Adipose tissue (tissue), 3 donors: ENCODE results near the gene PROX2. TPM values are rescaled to one million over a fixed set of nuclear protein-coding genes. Genes with fewer than 3 reads are reported as not detected.

Experiments
- H3K27ac ChIP-seq: one replicate; pipeline ENCODE4 v1.5.1; 2013; ENCODE audit warnings: low read depth, low read length
- WGBS, 3 donors: extraction: QIAGEN DNeasy Blood & Tissue Kit; methylation state at CpG; one replicate each; pipeline ENCODE4 v1.1.7; 2013; 5-methylcytosine and 5-hydroxymethylcytosine counted together
- polyA plus RNA-seq, 3 donors: library from polyadenylated mRNA; stranded (reverse); fragments of 200-250 nt; gene quantifications; one replicate each; pipeline ENCODE4 v1.2.3, GENCODE V29; 2013
- donor health status: healthy with polysubstance abuse.
- donor health status: Bipolar disorder and iron deficiency.
- donor health status: healthy.

PROX2 gene
- polyA plus RNA-seq, 3 donors, result not detected

DNA sequence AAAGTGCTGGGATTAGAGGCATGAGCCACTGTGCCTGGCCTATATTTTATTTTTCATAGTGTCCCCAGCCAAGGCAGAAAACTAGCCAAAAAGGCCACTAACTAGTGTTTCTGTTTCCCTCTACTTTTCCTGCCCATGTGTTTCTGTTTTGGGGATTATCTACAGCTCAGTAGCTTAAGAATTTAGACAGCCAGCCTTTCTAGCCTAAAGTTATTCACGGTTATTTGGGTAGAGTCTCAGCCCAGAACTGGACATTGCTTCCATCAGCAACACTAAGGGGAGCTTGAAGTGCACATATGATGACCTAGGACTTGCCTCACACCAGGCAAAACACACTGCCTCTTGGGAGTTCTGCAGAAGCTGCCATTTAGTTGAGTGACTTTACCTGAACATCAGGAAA is 17.9 kb downstream of the PROX2 start:
- H3K27ac ChIP-seq, result no peak overlapping the region
- WGBS, 3 donors, result 61 to 85% (median 84%) methylated on average over 1 of the region's 1 CpG

DNA sequence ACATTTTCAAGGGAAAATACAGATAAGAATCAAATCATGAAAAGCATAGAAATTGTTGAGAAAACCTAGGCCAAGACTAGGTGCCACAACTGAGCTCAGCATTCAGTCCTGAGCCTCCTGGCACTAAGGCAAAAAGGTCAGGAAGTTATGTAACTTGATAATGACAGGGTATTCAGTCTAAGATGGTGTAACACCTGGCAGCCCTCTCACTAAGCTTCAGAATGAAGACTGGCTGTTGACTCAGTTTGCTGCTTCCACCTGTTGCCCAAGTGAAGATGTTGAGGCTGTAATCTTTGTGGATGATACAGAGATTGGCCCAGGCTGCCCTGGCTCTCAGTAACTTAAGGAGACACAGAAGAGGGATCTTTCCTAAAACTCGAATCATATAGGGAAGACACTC is 19.6 kb downstream of the PROX2 start:
- H3K27ac ChIP-seq, result no peak overlapping the region
- WGBS, 3 donors, result 81 to 90% (median 88%) methylated on average over 1 of the region's 1 CpG

DNA sequence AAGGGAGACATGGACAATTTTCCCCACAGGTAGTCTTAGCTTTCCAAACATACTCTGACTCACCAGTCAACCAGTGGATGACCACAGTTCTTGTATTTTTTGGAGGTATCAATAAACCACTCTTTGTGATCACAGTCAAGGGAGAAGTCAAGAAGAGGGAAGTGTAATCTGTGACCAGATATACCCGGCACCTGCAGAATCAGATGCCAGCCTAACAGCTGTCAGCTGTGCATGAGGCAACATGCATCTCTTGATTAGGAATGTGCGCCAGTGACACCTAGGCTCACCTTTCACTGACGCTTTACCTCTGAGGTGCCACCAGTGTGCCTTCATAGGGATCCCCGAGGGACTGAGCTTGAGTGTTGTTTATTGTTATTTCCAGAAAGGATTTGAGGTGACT is 20.0 kb downstream of the PROX2 start:
- no peak overlapping the region for H3K27ac ChIP-seq
- WGBS, 3 donors, result 70 to 80% (median 78%) methylated on average over 4 of the region's 4 CpGs

DNA sequence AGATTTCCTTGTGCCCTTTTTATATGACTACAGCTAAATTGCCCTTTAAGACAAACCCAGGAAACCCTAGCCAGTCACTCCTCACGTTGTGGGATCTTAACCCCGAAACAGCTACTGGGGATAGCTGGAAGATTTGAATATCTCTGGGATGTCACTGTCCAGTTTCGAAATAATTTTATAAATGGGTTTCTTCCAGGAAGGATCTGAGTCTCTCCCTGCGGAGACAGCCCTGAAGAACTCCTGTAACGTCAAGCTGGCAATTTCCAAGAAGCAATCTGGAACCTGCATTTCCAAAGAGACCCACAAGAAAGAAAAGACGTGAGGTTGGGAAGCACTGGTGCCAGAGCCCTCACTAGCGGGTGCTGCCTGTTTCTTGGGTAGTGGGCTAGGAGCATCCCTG is 20.9 kb downstream of the PROX2 start:
- H3K27ac ChIP-seq, result no peak overlapping the region
- 57 to 67% (median 60%) methylated on average over 7 of the region's 7 CpGs for WGBS, 3 donors

DNA sequence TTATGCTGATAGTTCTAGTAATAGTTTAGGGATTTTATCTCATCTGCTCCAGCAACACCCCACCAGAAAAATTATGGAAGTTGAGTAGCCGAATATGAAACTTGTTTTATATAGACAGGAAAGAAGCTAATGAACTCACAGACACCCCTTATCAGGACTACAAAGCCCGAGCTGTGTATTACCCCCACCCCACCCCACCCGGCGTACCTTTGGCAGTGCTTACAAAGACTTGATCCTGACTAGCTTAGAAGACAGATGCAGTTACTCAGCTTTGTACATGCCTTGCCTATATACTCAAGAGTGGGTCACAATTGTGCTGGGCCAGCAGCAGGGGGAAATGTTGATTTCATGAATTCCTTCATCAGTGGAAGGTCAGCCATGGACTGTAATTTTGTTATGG is 22.4 kb downstream of the PROX2 start:
- 37 to 45% (median 42%) methylated on average over 4 of the region's 4 CpGs for WGBS, 3 donors
- no peak overlapping the region for H3K27ac ChIP-seq

DNA sequence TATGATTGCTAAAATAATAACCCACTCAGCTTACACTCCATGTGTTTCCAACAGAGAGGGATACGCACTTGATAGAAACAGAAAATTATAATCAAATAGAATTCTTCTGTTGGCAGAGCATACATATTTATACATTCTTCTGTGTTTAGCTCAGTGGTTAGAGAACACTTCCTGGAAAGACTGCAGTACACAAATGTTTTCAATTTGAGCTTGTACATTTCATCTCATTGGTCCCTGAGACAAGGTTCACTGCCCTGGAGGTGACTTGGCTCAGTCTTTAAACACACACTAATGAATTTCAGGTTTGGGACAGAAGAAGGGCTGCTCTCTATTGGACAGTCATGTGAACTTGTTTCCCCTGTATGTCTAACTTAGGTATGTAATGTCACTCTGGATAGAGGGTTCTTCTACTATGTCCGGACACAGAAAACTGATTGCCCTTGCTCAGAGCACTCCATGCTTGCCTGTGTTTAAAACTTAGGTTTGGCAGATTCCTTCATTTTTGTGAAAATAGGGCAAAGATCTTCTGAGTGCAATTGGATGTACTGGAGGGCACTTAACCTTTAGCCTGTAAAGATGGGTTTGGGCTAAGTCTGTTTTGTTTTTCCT is 22.9 kb downstream of the PROX2 start:
- no peak overlapping the region for H3K27ac ChIP-seq
- WGBS, 3 donors, result 40 to 72% (median 51%) methylated on average over 2 of the region's 2 CpGs

DNA sequence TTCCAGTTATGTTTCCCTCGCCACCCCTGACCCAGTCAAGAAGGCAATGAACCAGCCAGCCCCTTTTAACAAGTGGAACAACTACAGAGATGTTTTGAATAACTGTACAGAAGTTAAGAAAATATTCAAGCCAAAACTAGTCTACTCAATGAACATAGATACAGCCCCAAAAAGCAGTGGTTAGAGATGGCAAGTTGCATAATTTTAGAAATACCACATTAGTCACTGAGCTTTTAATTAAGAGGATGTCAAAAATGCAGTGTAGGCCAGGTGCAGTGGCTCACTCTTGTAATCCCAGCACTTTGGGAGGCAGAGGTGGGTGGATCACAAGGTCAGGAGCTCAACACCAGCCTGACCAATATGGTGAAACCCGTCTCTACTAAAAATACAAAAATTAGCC is 27.2 kb downstream of the PROX2 start:
- H3K27ac ChIP-seq, result no peak overlapping the region
- WGBS, 3 donors, result 74 to 93% (median 89%) methylated on average over 2 of the region's 2 CpGs

DNA sequence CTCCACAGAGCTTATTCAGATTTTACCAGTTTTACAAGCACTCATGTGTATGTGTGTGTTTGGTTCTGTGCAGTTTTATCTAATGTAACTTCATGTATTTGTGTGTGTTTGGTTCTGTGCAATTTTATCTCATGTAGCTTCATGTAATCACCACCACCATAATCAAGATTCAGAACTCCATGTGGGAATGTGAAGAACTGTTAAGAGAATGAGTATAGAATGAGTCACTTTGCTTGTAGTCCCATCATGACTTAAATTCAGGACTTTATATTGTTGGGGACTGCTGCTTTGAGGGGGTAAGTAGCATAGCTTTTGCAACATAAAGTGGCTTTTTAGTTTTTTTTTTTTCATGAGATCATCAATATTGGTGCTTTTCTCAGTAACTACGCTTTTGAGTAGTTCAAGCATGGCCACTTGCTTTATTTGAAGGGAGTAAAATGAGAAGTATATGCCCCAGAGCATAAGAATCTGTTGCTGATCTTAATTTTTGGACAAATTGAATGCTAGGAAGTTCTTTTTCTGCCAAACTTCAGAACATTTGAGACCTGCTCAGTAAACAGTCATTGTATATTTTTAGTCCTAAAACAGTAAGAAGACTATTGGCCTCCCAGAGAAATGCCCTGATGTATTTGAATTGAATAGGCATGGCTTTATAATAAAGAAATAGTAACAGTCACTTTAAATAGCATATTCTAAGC is 28.8 kb downstream of the PROX2 start:
- H3K27ac ChIP-seq, result no peak overlapping the region
- 93 to 100% (median 94%) methylated on average over 1 of the region's 1 CpG for WGBS, 3 donors

DNA sequence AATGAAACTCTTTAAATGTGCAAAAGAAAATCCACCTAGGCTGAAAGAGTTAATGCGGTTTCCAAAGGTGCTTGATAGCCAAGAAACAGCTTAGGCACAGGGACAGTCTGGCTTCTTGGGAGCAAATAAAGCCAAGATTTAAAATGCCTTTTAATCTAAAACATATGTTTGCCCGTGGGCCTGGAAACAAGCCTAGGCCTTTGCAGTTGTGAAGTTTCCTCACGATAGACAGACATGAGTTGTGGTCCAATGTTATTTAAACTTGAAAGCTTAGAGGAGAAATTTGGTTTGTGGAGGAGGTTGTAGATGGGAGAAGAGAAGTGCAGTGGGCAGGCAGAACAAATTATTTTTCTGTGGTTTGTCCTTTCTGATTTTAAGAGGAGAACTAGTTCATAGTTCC is 29.8 kb downstream of the PROX2 start:
- WGBS, 3 donors, result 38 to 68% (median 55%) methylated on average over 3 of the region's 3 CpGs

DNA sequence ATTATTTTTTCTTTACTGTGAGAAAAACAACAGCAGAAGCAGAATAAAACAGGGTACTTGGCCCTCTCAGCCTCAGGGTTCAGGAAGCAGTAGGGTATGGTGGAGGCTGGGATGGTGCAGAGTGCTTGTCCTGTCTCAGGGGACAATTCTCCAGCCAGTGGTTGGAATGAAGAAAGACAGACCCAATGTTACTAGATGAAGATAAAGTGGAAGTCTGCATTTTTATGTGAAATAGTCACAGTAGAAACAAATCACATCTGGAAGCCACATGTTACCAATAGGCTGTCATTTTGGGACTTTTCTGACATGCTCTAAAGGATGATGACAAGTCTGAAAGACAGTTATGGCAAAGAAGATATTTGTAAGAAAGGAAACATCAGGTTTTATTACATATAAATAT is 32.3 kb downstream of the PROX2 start:
- H3K27ac ChIP-seq, result no peak overlapping the region

More for the DNA sequence above, 29.8 kb downstream of the PROX2 start:
- H3K27ac ChIP-seq, result no peak overlapping the region

DNA sequence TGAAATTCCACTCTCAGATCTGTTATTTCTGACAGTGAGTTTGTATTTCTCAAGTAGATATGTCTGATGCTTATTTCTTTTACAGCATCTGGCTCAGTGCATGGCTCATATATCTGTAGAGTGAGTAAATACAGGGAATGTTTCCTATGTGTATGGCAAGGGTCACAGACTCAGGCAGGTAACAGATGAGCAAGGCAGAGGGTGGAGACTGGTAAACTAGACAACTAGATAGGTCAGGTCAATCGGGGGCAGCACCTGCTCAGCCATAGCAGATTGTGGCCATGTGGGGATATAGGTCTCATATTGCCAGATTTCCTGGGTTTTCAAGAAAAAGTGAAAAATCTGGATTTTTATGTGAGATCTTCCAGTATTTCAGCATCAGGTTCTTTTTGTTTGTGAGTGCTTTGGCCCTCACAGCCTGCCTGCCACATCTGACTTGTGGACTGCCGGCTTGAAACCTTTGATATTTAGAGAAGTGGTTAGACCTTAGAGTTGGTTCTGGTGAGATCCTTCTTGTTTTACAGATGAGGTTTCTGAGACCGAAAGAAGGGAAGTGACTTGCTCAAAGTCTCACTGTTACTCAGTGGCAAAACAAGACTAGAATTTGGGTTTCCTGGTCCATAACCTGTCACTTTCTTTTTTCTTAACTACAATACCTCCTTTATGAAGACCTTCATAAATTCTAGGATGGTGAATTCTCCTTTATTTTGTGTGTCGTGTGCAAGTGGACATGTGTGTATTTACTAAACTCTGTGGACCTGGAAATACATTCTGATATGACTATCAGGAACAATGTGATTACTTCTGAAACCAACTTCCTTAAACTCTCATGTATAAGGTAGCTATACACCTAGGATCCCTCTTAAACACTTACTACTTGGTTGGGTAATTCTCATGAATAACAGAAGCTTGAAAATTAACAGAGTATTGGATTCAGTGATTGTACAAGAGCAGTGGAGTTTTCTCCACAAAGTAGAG is 34.4 kb downstream of the PROX2 start:
- 69 to 83% (median 82%) methylated on average over 4 of the region's 4 CpGs for WGBS, 3 donors
- H3K27ac ChIP-seq, result no peak overlapping the region

DNA sequence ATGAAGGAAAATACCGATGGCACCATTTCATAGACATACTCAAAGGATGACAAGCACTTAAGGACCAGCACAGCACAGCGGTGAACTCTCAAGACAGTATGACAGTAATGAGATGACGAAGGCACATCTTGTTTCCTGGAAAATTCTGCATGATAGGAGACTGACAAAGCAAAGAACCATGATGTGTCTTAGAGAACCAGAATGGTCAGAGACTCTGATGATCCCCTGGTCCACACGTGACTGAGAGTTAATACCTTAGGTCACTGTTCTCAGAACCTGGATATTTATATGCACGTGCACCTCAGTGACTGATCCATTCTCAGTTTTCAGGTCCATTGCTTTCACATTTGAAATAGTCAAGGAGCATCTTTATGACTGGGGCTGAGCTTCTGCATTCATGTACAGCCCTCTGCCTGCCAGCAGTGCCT is 35.3 kb downstream of the PROX2 start:
- 86 to 95% (median 93%) methylated on average over 5 of the region's 5 CpGs for WGBS, 3 donors

DNA sequence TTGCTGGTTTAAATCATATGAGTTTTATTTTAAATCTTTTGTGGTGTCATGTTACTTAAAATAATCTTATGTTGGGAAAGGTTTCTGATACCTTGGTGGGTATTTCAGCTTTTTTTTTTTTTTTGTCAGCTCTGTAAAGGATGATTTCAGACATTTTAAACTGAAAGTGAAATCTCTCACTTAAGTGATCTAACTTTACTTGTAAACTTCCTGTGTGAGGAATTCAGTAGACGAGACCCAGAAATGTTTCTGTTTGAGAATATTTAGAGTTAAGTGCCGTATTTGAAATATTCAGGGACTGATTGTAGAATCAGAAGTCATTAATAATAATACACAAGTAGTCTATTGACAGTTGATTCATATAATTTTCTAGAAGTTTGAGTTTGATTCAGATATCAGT is 37.8 kb downstream of the PROX2 start:
- 24 to 75% (median 27%) methylated on average over 2 of the region's 2 CpGs for WGBS, 3 donors
- no peak overlapping the region for H3K27ac ChIP-seq

More for the DNA sequence above, 35.3 kb downstream of the PROX2 start:
- H3K27ac ChIP-seq, result no peak overlapping the region

DNA sequence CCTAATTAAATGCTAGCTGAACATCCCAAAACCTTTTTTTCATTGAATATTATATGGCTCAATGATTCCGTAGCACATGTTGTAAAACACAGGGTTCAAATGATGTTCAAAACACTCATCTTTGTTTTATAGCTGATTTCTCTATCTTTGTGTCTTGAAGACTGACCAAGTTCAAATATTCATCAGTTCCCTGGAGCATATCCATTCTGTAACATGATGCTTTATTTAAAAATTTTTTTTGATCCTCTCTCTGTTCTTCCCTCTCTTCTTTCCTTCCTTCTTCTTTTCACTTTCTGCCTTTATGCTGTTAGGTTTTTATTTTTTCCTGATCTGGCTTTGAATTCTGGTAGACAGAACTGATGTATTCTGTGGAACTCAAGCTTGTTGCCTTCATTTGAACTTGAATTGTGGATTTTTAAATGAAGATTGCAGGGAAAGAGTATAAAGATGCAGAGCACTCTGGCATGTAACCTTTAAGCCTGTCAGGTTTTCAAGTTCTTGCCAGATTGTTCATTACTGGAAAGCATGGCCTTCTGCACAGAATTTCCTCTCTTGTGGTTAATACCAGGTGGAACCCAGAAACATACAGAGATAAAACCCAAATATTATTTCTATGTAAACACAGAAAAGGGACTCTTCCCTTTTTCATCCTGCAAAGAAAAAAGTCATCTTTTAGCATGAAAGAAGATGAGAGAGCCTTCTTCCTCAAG is 39.5 kb downstream of the PROX2 start:
- no peak overlapping the region for H3K27ac ChIP-seq
- 70 to 95% (median 80%) methylated on average over 1 of the region's 1 CpG for WGBS, 3 donors

DNA sequence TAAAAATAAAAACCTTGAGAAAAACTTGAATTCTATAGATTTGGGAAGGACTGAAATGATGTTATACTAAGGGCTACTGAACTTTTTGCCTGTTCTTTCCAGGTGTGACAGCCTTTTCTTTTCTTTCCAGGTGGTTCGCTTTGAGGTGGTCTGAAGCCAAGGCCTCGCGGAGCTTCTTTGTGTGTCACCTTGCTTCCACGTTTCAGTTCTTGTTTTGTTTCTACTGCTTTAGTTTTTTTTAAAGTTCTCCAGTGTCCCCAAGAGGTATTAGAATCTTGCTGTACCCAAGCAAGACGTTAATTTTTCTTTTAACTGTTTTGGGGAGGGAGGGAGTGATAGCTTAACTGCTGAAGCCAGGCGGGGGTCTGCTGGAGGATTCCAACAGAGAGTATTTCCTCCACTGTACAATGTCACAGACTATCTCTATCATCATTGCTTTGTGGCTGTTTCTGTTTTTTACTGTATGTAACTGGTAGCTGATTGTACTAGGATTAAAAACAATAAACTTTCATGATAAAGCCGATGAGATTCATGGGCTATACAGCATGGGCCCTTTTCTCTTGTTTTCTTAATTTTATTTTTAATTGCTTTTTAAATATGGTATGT is 40.2 kb downstream of the PROX2 start:
- H3K27ac ChIP-seq, result no peak overlapping the region
- 82 to 85% (median 83%) methylated on average over 7 of the region's 7 CpGs for WGBS, 3 donors

DNA sequence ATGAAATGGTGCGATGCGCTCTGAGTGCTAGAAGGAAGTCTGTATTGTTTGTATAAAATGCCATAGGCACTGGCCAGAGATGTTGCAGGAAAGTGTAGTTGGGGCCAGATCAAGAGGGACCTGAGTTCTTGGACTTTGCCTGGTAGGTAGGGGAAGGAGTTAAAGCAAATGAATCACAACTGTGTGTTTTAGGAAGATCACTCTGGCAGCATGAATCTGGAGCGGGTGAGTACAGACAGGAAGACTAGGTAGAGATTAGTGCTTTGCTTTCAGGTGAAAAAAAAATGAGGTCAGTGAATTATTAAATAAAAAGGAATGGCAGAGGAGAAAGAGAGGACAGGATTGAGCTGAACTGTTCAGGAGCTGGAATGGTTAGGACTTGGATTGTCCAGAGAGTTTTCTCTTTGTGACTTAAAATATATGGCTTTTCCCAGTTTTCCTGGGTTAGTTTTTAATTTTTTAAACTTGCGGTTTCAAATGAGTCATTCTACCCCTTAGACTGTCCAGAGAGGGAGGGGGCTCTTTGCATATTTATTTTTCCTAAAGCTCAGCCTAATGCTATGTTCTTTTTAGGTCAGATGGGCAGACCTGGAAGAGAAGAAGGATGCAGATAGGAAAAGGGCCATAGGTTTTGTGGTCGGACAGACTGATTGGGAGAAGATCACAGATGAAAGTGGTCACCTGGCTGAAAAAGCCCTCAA is 41.1 kb downstream of the PROX2 start:
- no peak overlapping the region for H3K27ac ChIP-seq
- 74 to 91% (median 76%) methylated on average over 5 of the region's 5 CpGs for WGBS, 3 donors

DNA sequence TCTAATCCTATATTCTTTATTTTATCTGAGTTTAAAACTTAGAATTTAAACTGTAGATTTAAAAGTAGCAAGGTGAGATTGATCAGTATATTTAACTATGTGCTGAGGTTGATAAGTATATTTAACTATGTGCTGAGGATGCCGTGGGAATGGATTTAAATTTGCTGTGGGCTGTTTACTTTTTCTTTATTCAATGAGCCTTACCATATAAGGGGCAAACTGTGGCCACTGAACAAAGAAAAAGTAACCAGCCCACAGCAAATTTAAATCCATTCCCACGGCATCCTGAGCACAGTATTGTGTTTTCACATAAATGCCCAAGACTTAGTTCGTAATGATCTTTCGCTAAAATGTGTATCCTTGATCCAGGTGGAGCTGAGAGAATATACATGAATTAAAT is 43.1 kb downstream of the PROX2 start:
- no peak overlapping the region for H3K27ac ChIP-seq
- 85 to 94% (median 94%) methylated on average over 4 of the region's 4 CpGs for WGBS, 3 donors

DNA sequence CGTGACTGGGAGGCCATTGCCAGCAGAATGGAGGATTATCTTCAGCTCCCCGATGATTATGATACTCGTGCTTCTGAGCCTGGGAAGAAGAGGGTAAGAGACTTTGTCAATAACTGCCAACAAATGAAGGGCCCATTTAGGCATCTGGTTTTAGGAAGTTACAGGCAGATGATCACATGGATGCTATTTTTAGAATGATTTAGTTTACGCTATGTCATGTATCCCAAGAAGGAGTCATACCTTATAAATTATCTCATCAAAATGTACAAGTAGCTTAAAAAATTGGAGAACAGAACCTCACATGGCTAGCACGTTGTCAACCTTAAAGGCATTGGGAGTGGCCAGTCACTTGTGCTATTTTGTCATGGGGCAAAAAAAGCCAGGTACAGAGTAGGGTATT is 46.7 kb downstream of the PROX2 start:
- 90 to 93% (median 92%) methylated on average over 5 of the region's 5 CpGs for WGBS, 3 donors
- no peak overlapping the region for H3K27ac ChIP-seq
